ENCODE data around the gene FAM110A. TPM values are rescaled to one million over a fixed set of nuclear protein-coding genes. Genes with fewer than 3 reads are reported as not detected.

FAM110A gene
- total and polyA plus RNA-seq, 9 of the 15 experiments (the other 6 are each of a cell fraction or from before 2014, with no cell fraction given): 0.73 to 15.5 (median 3.6) TPM

DNA sequence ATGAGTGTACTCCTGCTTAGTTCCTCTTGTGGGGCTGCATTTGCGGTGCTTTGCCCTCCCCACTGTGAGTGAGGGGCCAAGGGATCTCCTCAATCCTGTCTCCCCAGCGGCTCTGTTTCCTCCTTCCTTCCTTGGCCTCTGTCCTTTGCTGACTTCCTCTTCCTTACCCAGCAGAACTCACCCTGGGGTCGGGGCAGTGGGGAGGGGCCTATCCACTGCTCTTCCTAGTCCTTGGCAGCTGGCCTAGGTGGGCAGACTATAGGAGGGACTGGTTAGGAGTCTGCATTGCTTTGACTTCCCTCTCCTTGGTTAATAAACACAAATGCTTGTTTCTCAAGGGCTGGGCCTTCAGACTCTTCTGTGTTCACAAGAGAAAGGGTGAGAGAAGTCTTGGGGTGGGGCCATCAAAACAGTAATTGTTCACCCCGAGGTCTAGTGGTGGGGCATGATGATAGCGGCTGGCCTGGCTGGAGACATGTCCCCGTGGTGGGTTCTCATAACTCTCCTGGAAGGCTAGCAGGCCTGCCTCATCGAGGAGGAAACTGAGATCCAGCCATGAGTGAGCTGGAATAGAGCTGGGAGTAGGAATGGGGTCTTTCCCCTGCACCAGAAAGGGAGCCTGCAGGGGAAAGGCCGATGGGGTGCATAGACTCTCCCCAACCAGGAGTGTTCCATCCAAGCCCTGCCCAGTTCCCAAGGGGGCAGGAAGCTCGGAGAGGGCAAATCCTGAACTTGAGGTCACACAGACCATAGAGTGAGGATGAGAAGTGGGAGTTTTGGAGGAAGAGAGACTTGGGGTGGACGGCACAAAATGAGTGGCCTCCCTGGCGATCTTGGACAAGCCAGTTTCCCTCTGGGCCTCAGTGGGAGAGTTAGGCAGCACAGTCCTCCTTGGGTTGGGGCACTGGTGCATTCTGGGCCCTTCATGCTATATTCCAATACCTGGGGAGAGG is 12.7 kb downstream of the FAM110A start:
- Histone ChIP-seq H3K36me3 (ENCODE audit: control insufficient read depth, insufficient read depth, low read length) (peaks cover 11% of the 10 kb centered on the region; the same call in 1 of the 3 replicates), H3K4me3 (no peak overlapping the region), H3K4me2 (ENCODE audit: insufficient read depth, low read length) (no peak overlapping the region), H3K4me1 (replicated peaks in 1 of 2; ENCODE audit: control insufficient read depth in 2 of 2, insufficient read depth in 2 of 2, low read length in 2 of 2) (peaks cover 11 to 47% of the 10 kb centered on the region in 2 experiments; a peak in 4 of 5 replicates), H3K9me1 (ENCODE audit: control insufficient read depth, insufficient read depth, low read length) (peaks cover 3% of the 10 kb centered on the region), H2AFZ (ENCODE audit: low read depth, low read length) (no peak overlapping the region), H3K27me3 (ENCODE audit: control insufficient read depth in 2 of 2, insufficient read depth in 2 of 2, low read length in 2 of 2) (no peaks in the 10 kb centered on the region), H3K9ac (ENCODE audit: insufficient read depth in 1 of 2, low read depth in 2 of 2, low read length in 2 of 2) (peak overlapping the region in 1 of 2 experiments; percentile 28; a peak in 2 of 4 replicates), H3K79me2 (ENCODE audit: control insufficient read depth, insufficient read depth, low read length) (no peaks in the 10 kb centered on the region; the same call in 1 of the 3 replicates), H3K27ac (ENCODE audit: extremely low read depth, low read depth, low read length) (no peak overlapping the region), H3K9me3 (replicated peaks; ENCODE audit: control insufficient read depth, insufficient read depth, low read depth, low read length) (no peaks in the 10 kb centered on the region), H4K20me1 (replicated peaks; ENCODE audit: control insufficient read depth, insufficient read depth, low read length) (0 out of 2 replicates have a peak, but pooled peaks cover 11% of the 10 kb centered on the region)
- intact Hi-C loops (cut with micrococcal nuclease) (no loop called here), in situ Hi-C loops (cut with MboI) (no loop called here)
- TF ChIP-seq, protein P1, sequence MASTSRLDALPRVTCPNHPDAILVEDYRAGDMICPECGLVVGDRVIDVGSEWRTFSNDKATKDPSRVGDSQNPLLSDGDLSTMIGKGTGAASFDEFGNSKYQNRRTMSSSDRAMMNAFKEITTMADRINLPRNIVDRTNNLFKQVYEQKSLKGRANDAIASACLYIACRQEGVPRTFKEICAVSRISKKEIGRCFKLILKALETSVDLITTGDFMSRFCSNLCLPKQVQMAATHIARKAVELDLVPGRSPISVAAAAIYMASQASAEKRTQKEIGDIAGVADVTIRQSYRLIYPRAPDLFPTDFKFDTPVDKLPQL (IDR thresholded peaks at IDR 0.05; ENCODE audit: extremely low read depth, insufficient read length): no peak
- TF ChIP-seq SPI1 (IDR thresholded peaks at IDR 0.05; ENCODE audit: borderline replicate concordance, low read depth, low read length): peak; percentile 41; the same call in 1 of the 2 replicates
- DNase-seq (ENCODE audit: extremely low read depth in 1 of 4, low spot score in 3 of 4) (no peak), ATAC-seq (no peak), FAIRE-seq (no peak)
- no TSS peak for BruUV-seq (replicated peaks)
- WGBS (ENCODE audit: insufficient coverage, low coverage, missing lambda C conversion rate): 68% methylated on average over 7 of the region's 11 CpGs
- ChIA-PET CTCF (ENCODE audit: low intra/inter-chr PET ratio) (no interaction called here), POLR2A (interaction anchor here (0.7 to 0.8 kb wide), 2 partner anchors 8 to 13 kb away, joined by 3 read pairs; partner anchors contain the start of gene FAM110A)
